ENCODE results near the gene TMEM222. TPM values are rescaled to one million over a fixed set of nuclear protein-coding genes. Genes with fewer than 3 reads are reported as not detected.

TMEM222 gene
- polyA plus RNA-seq, 1 donor from 2014 or later: 80.6 TPM

- H3K9me2 ChIP-seq (ENCODE audit: insufficient read depth, low read length): no peaks in the 10 kb centered on the region
- H3K36me3 ChIP-seq (ENCODE audit: insufficient read depth, low read length): no peaks in the 10 kb centered on the region
- TF ChIP-seq EZH2 (IDR thresholded peaks at IDR 0.05; ENCODE audit: borderline replicate concordance, insufficient read depth, low read length, poor library complexity, severe bottlenecking) (no peak), MXI1 (conservative IDR thresholded peaks at IDR 0.05; ENCODE audit: poor library complexity, severe bottlenecking) (peak; percentile 57)
- H2AFZ ChIP-seq (ENCODE audit: low read depth, low read length): peak overlapping the region; percentile 73
- no peaks in the 10 kb centered on the region for H3K27me3 ChIP-seq (ENCODE audit: insufficient read depth, low read depth, low read length)
- H3K27ac ChIP-seq (ENCODE audit: low read length): peak overlapping the region; percentile 92
- peaks cover 35% of the 10 kb centered on the region for H3K79me2 ChIP-seq (replicated peaks; ENCODE audit: insufficient read depth, low read length)
- peak overlapping the region; percentile 72 for H3K4me2 ChIP-seq (ENCODE audit: low read length)
- H3K9me3 ChIP-seq (ENCODE audit: low read length): no peaks in the 10 kb centered on the region
- no peaks in the 10 kb centered on the region for H4K20me1 ChIP-seq (ENCODE audit: insufficient read depth)
- H3K9ac ChIP-seq (ENCODE audit: low read length): peak overlapping the region; percentile 96
- no peaks in the 10 kb centered on the region for H3F3A ChIP-seq (ENCODE audit: insufficient read depth, low read length, poor library complexity, severe bottlenecking)
- peak overlapping the region; percentile 95 for H3K4me3 ChIP-seq (ENCODE audit: low read length)
Measured at GRCh38 chr1:27322569-27323240, 742 bp downstream of the TMEM222 start.

- Histone ChIP-seq H3K9me2 (ENCODE audit: insufficient read depth, low read length) (no peaks in the 10 kb centered on the region), H4K20me1 (ENCODE audit: insufficient read depth) (no peaks in the 10 kb centered on the region), H3K9me3 (ENCODE audit: low read length) (no peaks in the 10 kb centered on the region), H3K9ac (ENCODE audit: low read length) (no peak overlapping the region), H3K36me3 (ENCODE audit: insufficient read depth, low read length) (no peaks in the 10 kb centered on the region), H3F3A (ENCODE audit: insufficient read depth, low read length, poor library complexity, severe bottlenecking) (no peaks in the 10 kb centered on the region), H3K27ac (ENCODE audit: low read length) (no peak overlapping the region), H3K4me2 (ENCODE audit: low read length) (no peak overlapping the region), H2AFZ (ENCODE audit: low read depth, low read length) (no peak overlapping the region), H3K4me3 (ENCODE audit: low read length) (no peak overlapping the region), H3K79me2 (replicated peaks; ENCODE audit: insufficient read depth, low read length) (peaks cover 45% of the 10 kb centered on the region), H3K27me3 (ENCODE audit: insufficient read depth, low read depth, low read length) (no peaks in the 10 kb centered on the region)
- no peak for TF ChIP-seq TAF1 (IDR thresholded peaks at IDR 0.05; ENCODE audit: low read depth)
- TF ChIP-seq REST (IDR thresholded peaks at IDR 0.05; ENCODE audit: borderline replicate concordance): no peak
- TF ChIP-seq SMC3 (conservative IDR thresholded peaks at IDR 0.05; ENCODE audit: poor library complexity): no peak
- no peak for TF ChIP-seq EP300 (conservative IDR thresholded peaks at IDR 0.05; ENCODE audit: poor library complexity, severe bottlenecking)
- no peak for TF ChIP-seq MXI1 (conservative IDR thresholded peaks at IDR 0.05; ENCODE audit: poor library complexity, severe bottlenecking)
- no peak for TF ChIP-seq POLR2AphosphoS5 (IDR thresholded peaks at IDR 0.05)
- no peak for TF ChIP-seq RAD21 (conservative IDR thresholded peaks at IDR 0.05)
- no peak for TF ChIP-seq EZH2 (IDR thresholded peaks at IDR 0.05; ENCODE audit: borderline replicate concordance, insufficient read depth, low read length, poor library complexity, severe bottlenecking)
- TF ChIP-seq CTCF (IDR thresholded peaks at IDR 0.05; ENCODE audit: poor library complexity, severe bottlenecking): no peak
Measured at GRCh38 chr1:27325286-27325685, 3.3 kb downstream of the TMEM222 start.
